DOHH2 (cell line): Measurements from ENCODE around the gene TRIM63.

Experiments
- EZH2phosphoT487 ChIP-seq: fragments of 200-600 bp; sonication (generic); IDR thresholded peaks from 2 replicates; pipeline ENCODE4 v1.6.1; 2017; ENCODE audit warnings: borderline replicate concordance, mild to moderate bottlenecking, antibody characterized with exemption, low read length, moderate library complexity, mixed read lengths
- TF ChIP-seq, protein P1 (sequence below): fragments of 200-600 bp; sonication (generic); IDR thresholded peaks from one replicate; pipeline ENCODE4 v1.5.1; 2014; ENCODE audit warnings: antibody characterized with exemption, mild to moderate bottlenecking, low read depth, low read length; ENCODE audit not compliant: poor library complexity, severe bottlenecking

DNA sequence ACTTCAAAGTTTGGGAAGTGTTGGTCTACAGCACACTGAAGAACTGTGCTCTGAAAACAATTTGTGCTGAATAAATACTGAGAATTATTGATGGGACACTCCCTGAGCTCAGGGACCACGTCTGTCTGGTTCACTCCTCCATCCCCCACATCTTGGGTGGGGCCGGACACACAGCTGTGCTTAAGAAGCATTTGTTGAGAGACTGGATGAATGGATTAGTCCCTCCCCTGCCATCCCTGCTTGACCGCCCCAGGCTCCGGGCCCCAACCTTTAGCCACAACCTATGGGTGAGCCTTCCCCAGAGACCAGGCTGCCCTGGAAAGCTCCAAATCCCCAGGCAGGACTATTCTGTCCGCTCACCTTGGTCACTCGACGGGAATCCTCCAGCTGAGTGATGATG lies 7.5 kb downstream of the TRIM63 start:
- TF ChIP-seq, protein P1, sequence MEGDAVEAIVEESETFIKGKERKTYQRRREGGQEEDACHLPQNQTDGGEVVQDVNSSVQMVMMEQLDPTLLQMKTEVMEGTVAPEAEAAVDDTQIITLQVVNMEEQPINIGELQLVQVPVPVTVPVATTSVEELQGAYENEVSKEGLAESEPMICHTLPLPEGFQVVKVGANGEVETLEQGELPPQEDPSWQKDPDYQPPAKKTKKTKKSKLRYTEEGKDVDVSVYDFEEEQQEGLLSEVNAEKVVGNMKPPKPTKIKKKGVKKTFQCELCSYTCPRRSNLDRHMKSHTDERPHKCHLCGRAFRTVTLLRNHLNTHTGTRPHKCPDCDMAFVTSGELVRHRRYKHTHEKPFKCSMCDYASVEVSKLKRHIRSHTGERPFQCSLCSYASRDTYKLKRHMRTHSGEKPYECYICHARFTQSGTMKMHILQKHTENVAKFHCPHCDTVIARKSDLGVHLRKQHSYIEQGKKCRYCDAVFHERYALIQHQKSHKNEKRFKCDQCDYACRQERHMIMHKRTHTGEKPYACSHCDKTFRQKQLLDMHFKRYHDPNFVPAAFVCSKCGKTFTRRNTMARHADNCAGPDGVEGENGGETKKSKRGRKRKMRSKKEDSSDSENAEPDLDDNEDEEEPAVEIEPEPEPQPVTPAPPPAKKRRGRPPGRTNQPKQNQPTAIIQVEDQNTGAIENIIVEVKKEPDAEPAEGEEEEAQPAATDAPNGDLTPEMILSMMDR, result no peak
- TF ChIP-seq EZH2phosphoT487, result no peak
